Stomach (tissue), 4 donors: Measurements from ENCODE around the gene NKIRAS2.

ENCODE experiments used
- CTCF ChIP-seq, 7 experiments: fragments of 450-650 bp in 4 of 7; fragments of 200-600 bp in 3 of 7; sonication (generic) in 3 of 7; IDR thresholded peaks; one replicate each; pipeline ENCODE4 v1.5.1; 2016 to 2019; ENCODE audit warnings: antibody characterized with exemption in 7 of 7, control low read depth in 2 of 7, mild to moderate bottlenecking in 1 of 7
- POLR2A ChIP-seq, 4 donors: fragments of 450-650 bp; IDR thresholded peaks; one replicate each; pipeline ENCODE4 v1.6.1; 2016; ENCODE audit warnings: antibody characterized with exemption in 4 of 4, control low read depth in 2 of 4, mild to moderate bottlenecking in 1 of 4, moderate library complexity in 1 of 4

GRCh38 chr17:42039794-42040763 is 20.2 kb downstream of the NKIRAS2 start:
- TF ChIP-seq CTCF (IDR thresholded peaks at IDR 0.05) (no peak), POLR2A (IDR thresholded peaks at IDR 0.05) (no peak)
